Measurements from ENCODE around the gene FFAR2. TPM values are rescaled to one million over a fixed set of nuclear protein-coding genes. Genes with fewer than 3 reads are reported as not detected.

The FFAR2 gene
- total and polyA plus RNA-seq, 9 of the 15 experiments (the other 6 are each of a cell fraction or from before 2014, with no cell fraction given), result not detected

GRCh38 chr19:35404879-35405622, 43.0 kb upstream of the FFAR2 start (continued):
- TF ChIP-seq PYGO2 (tag; IDR thresholded peaks at IDR 0.05) (no peak), ETV1 (tag; conservative IDR thresholded peaks at IDR 0.05; ENCODE audit: low read depth) (no peak), TBL1XR1 (IDR thresholded peaks at IDR 0.05; ENCODE audit: low read length in 2 of 2) (no peak), NFE2 (IDR thresholded peaks at IDR 0.05; ENCODE audit: low read depth) (0 out of 2 replicates have a peak, but pooled peaks have one; percentile 15), TRIM24 (IDR thresholded peaks at IDR 0.05) (no peak), ZNF282 (CRISPR knock-in tag; IDR thresholded peaks at IDR 0.05) (no peak), L3MBTL2 (IDR thresholded peaks at IDR 0.05) (peak; percentile 22; the same call in 1 of the 2 replicates), HNRNPH1 (optimal IDR thresholded peaks at IDR 0.05; ENCODE audit: low read depth, low read length) (no peak), ZNF140 (CRISPR knock-in tag; IDR thresholded peaks at IDR 0.05) (no peak), KAT8 (IDR thresholded peaks at IDR 0.05; ENCODE audit: low read depth) (no peak), ZNF586 (CRISPR knock-in tag; conservative IDR thresholded peaks at IDR 0.05) (no peak), CHD4 (IDR thresholded peaks at IDR 0.05; ENCODE audit: insufficient read depth, insufficient replicate concordance, low read depth, low read length, poor library complexity, severe bottlenecking) (no peak), ZNF253 (CRISPR knock-in tag; conservative IDR thresholded peaks at IDR 0.05) (no peak), MNT (conservative IDR thresholded peaks at IDR 0.05) (0 out of 4 replicates have a peak, but pooled peaks have one; percentile 21 to 26), ZNF77 (CRISPR knock-in tag; IDR thresholded peaks at IDR 0.05) (no peak), FOSL1 (tag; conservative IDR thresholded peaks at IDR 0.05) (peak; percentile 69), KAT2B (IDR thresholded peaks at IDR 0.05; ENCODE audit: low read depth, low read length) (no peak), HNRNPLL (IDR thresholded peaks at IDR 0.05; ENCODE audit: low read depth, low read length, poor library complexity, severe bottlenecking) (no peak), GTF3C2 (IDR thresholded peaks at IDR 0.05; ENCODE audit: borderline replicate concordance, extremely low read depth, insufficient read length) (no peak), HOXB6 (CRISPR knock-in tag; IDR thresholded peaks at IDR 0.05; ENCODE audit: borderline replicate concordance) (no peak), LEF1 (IDR thresholded peaks at IDR 0.05) (no peak), MTA2 (IDR thresholded peaks at IDR 0.05; ENCODE audit: low read depth) (no peak), SOX6 (IDR thresholded peaks at IDR 0.05) (peak; percentile 38; the same call in 1 of the 2 replicates), BCOR (IDR thresholded peaks at IDR 0.05) (peak; percentile 29; the same call in 1 of the 2 replicates), RBM14 (IDR thresholded peaks at IDR 0.05; ENCODE audit: borderline replicate concordance, insufficient read depth, low read depth, low read length) (no peak)
